GM12864 (cell line): Measurements from ENCODE around the gene EGFR.

ENCODE experiments used
- DNase-seq: peaks from one replicate; pipeline ENCODE4 v3.0.0-alpha.2; 2011; ENCODE audit warnings: low read depth
- H3K4me3 ChIP-seq: 2 replicates; pipeline ENCODE4 v1.5.1; 2011; ENCODE audit warnings: mild to moderate bottlenecking, low read depth, low read length, control low read depth
- TF ChIP-seq, protein P1 (sequence below): IDR thresholded peaks from 2 replicates; pipeline ENCODE4 v1.5.1; 2011; ENCODE audit warnings: low read depth, mild to moderate bottlenecking, moderate library complexity, low read length, control low read depth, inconsistent platforms; ENCODE audit errors: missing control alignments

The EGFR gene

DNA sequence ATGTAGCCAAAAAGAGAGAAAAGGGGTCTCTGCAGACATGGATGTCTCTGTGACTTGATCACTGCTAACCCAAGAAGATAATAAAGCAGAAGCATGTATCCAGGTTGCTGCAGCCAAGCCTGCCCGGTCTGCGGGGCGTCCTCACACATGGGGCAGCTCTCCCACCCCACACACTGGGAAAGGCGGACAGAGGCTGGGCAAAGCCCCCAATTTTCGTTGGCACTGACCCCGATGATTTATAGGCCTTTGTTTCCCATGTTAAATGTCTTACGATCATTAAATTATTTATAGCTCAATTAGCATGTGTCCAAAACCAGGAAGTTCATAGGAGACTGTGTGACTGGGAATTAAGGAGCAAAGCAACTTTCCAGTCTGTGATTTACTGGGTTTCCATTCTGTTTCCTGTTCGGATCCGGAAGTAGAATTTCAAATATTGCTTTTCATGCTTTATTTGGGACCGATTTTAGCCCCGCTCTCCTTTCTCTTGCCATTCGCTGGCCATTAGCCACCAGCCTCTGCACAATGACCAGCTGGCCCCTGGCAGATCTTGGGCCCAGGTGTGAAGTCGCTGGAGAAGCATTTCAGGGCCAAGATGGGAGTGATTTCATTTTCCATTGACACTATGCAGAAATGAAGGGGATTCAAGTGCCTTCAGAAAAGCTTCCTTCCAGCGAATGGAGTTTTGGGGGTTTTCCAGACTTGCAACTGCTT is 91.6 kb downstream of the EGFR start:
- TF ChIP-seq, protein P1, sequence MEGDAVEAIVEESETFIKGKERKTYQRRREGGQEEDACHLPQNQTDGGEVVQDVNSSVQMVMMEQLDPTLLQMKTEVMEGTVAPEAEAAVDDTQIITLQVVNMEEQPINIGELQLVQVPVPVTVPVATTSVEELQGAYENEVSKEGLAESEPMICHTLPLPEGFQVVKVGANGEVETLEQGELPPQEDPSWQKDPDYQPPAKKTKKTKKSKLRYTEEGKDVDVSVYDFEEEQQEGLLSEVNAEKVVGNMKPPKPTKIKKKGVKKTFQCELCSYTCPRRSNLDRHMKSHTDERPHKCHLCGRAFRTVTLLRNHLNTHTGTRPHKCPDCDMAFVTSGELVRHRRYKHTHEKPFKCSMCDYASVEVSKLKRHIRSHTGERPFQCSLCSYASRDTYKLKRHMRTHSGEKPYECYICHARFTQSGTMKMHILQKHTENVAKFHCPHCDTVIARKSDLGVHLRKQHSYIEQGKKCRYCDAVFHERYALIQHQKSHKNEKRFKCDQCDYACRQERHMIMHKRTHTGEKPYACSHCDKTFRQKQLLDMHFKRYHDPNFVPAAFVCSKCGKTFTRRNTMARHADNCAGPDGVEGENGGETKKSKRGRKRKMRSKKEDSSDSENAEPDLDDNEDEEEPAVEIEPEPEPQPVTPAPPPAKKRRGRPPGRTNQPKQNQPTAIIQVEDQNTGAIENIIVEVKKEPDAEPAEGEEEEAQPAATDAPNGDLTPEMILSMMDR = no peak
- no peak for DNase-seq
- H3K4me3 ChIP-seq = no peak overlapping the region

DNA sequence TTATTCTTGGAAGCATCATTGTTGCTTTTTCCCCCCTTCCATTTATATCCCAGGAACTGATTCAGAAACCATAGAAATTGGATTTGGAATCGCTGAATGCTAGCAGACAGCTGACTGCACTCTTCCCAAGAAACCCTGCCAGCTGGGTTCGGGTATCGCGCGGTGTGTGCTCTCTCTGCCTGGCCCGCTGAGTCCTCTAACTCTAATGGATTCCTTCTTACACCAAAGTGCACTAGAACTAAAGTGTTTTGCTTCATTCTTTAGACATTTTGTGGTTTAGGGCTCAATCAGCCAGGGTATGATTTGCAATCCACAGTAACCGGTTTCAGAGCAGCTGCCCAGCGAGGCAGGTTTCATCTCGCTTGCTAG is 92.2 kb downstream of the EGFR start:
- H3K4me3 ChIP-seq = no peak overlapping the region
- no peak for DNase-seq
- TF ChIP-seq, protein P1 = no peak

DNA sequence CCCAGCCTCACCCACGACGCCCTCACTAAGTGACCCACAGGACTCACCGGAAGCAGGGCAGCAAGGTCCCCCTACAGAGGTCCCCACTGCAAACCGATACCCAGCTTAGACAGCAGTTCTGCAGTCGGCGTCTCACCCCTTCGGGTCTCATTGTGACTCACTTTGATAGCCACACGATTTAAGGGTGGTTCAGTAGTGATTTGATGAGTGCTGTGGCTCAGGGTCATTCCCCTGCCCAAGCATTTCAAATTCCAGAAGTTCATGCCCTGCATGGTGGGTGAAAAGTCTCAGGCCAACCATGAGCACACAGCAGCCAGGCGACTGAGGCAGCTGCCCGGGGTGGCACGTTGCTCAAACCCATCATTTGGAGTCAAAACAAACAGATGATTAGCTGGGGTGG is 93.2 kb downstream of the EGFR start:
- TF ChIP-seq, protein P1 = no peak
- H3K4me3 ChIP-seq = no peak overlapping the region
- DNase-seq = no peak

DNA sequence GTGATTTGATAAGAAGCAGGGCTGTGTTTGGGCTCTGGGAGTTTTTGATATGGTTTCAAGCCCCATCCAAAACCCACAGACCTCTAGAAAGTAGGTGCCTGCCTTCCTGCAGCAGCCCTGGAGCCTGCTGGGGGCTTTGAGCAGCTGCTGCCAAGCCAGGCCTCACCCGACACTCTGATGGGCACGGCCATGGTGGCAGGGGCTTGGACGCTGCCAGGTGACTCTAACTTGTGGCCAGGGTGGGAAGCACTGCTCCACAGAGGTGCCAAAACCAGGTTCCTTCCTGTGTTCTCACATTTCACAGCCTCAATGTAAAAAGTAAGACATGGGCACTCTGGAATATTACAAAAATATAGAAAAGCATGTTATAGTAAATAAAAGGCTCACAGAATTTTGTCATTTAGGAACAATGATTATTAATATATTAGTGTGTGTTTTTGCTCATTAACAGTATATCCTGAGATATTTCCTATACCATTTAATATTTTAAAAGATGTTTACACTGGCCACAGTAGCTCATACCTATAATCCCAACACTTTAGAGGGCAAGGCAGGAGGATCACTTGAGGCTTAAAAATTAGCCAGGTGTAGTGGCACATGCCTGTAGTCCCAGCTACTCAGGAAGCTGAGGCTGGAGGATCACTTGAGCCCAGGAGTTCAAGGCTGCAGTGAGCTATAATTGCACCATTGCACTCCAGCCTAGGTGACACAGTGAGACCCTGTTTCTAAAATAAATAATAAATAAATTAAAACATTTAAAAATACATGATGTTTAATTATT is 95.1 kb downstream of the EGFR start:
- DNase-seq = no peak
- H3K4me3 ChIP-seq = no peak overlapping the region
- TF ChIP-seq, protein P1 = no peak

DNA sequence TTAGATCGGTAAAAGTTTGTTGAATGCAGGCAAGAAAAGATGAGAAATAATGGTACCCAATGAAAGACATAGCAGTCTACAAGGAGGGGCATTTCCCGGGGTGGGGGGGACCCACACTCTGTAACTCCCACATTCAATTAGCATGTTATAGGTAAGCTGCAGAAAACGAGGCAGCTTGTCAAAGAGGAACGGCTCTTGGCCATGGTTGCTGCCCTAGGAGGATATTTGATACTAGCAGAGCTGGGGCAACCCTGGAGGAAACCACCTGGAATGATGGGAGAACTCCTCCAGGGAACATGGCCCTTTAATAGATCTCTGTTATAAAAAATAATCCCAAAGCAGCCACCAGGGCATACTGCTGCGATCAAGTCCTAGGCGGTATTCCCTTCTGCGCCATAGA is 98.5 kb downstream of the EGFR start:
- TF ChIP-seq, protein P1 = no peak
- H3K4me3 ChIP-seq = no peak overlapping the region
- DNase-seq = no peak

DNA sequence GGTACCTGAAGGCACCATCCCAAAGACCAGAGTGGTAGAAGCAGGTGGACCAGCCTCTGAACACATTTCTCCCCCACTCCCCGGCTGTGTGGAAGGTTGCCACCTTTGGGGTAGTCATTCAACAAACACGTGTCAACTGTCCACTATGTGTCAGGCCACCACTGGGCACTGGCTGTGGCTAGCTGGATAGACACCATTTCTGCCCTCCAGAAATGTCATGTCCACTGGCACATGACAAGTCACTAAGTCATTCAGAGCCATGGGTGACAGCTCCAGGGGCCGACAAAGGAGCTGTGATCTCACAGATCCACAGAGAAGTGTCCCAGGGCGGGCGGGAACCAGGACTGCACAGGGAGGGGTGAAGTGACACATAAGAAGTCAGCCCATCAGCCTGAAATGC is 99.6 kb downstream of the EGFR start:
- no peak overlapping the region for H3K4me3 ChIP-seq
- TF ChIP-seq, protein P1 = no peak
- DNase-seq = no peak
